A549 (cell line): ENCODE measurements around the gene GOLGA6C. TPM values are rescaled to one million over a fixed set of nuclear protein-coding genes. Genes with fewer than 3 reads are reported as not detected.

Experiments used
- ATAC-seq, 2 experiments: fragments of 200-7000 bp in 1 of 2; fragments of >200 bp in 1 of 2; cut with Nextera tagmentation in 1 of 2; cut with Tn5 transposase in 1 of 2; 3 replicates each; pipeline versions ENCODE4 v1.8.0 to v1.9.1; 2018 to 2020; ENCODE audit warnings: mild to moderate bottlenecking in 1 of 2, moderate library complexity in 1 of 2
- CTCF ChIA-PET: fragments of 300-600 bp; sonication (Branson Sonifier 250); formaldehyde crosslinking; extraction: SDS; loops from one replicate; lab custom pipeline; 2021; ENCODE audit warnings: antibody characterized with exemption, inconsistent platforms; lab: Yijun Ruan, JAX
- POLR2A ChIA-PET: fragments of 350-600 bp; formaldehyde crosslinking; extraction: SDS; loops from one replicate; lab custom pipeline; 2021; ENCODE audit warnings: antibody characterized with exemption, inconsistent platforms; lab: Yijun Ruan, JAX
- DNase-seq, 2 experiments: peaks; one replicate each; pipeline versions ENCODE4 v3.0.0 to v3.0.0-alpha.2; 2011 to 2016; ENCODE audit warnings: low read depth in 1 of 2, low spot score in 1 of 2
- FAIRE-seq: peaks from 2 replicates; lab custom pipeline; 2011; peaks lifted over from hg19 to GRCh38; lab: Jason Lieb, UNC
- H3K27ac ChIP-seq, 2 experiments: fragments of >200 bp; sonication (Bioruptor Twin); formaldehyde crosslinking; 3 replicates each; pipeline ENCODE4 v1.5.1; 2016 to 2017
- H3K4me1 ChIP-seq: fragments of >200 bp; sonication (Bioruptor Twin); formaldehyde crosslinking; 3 replicates; pipeline ENCODE4 v1.6.1; 2016
- H3K4me2 ChIP-seq: fragments of >200 bp; sonication (Bioruptor Twin); formaldehyde crosslinking; 3 replicates; pipeline ENCODE4 v1.6.1; 2016
- H3K4me3 ChIP-seq: fragments of >200 bp; sonication (Bioruptor Twin); formaldehyde crosslinking; 3 replicates; pipeline ENCODE4 v1.5.1; 2016
- H3K9me3 ChIP-seq: fragments of >200 bp; sonication (Bioruptor Twin); formaldehyde crosslinking; 3 replicates; pipeline ENCODE4 v1.6.1; 2016
- CBX2 ChIP-seq: fragments of 200-600 bp; sonication (generic); IDR thresholded peaks from 2 replicates; pipeline ENCODE4 v1.6.1; 2016; ENCODE audit warnings: low read depth, mild to moderate bottlenecking, borderline replicate concordance
- CBX8 ChIP-seq: fragments of 200-600 bp; sonication (generic); IDR thresholded peaks from 2 replicates; pipeline ENCODE4 v1.6.1; 2016
- ESRRA ChIP-seq: fragments of 150-350 bp; IDR thresholded peaks from 2 replicates; pipeline ENCODE4 v1.6.1; 2014; ENCODE audit warnings: mild to moderate bottlenecking, low read length, borderline replicate concordance
- FOSL2 ChIP-seq, 2 experiments: fragments of 450-650 bp in 1 of 2; fragments of >200 bp in 1 of 2; sonication (Bioruptor Twin) in 1 of 2; formaldehyde crosslinking; IDR thresholded peaks; 2 replicates each; pipeline versions ENCODE4 v1.5.0 to v1.6.1; 2016 to 2020; ENCODE audit warnings: mild to moderate bottlenecking in 1 of 2, moderate library complexity in 1 of 2
- HOXB5 ChIP-seq: fragments of 250-450 bp; sonication (Bioruptor Pico); IDR thresholded peaks from 2 replicates; pipeline ENCODE4 v1.5.0; 2020; ENCODE audit warnings: mild to moderate bottlenecking, moderate library complexity
- JUN ChIP-seq, 2 experiments: fragments of >200 bp; sonication (Bioruptor Twin); formaldehyde crosslinking; IDR thresholded peaks; 2 replicates in 1 of 2; 3 replicates in 1 of 2; pipeline ENCODE4 v1.6.1; 2016 to 2017
- JUNB ChIP-seq: fragments of >200 bp; sonication (Bioruptor Twin); formaldehyde crosslinking; IDR thresholded peaks from 2 replicates; pipeline ENCODE4 v1.6.1; 2016
- KDM5A ChIP-seq: fragments of 200-600 bp; sonication (generic); IDR thresholded peaks from 2 replicates; pipeline ENCODE4 v1.6.1; 2016; ENCODE audit warnings: antibody characterized with exemption, mild to moderate bottlenecking
- MAFK ChIP-seq: fragments of 450-650 bp; IDR thresholded peaks from 2 replicates; pipeline ENCODE4 v1.6.1; 2014; ENCODE audit not compliant: partially characterized antibody
- MYC ChIP-seq: IDR thresholded peaks from 2 replicates; pipeline ENCODE4 v1.6.1; 2012; ENCODE audit warnings: mild to moderate bottlenecking, inconsistent platforms, low read length, improper control_type of control experiment, borderline replicate concordance
- POLR2A ChIP-seq: IDR thresholded peaks from 2 replicates; pipeline ENCODE4 v1.6.1; 2012; ENCODE audit warnings: mild to moderate bottlenecking, low read length
- RARB ChIP-seq: fragments of 250-450 bp; sonication (Bioruptor Pico); IDR thresholded peaks from 2 replicates; pipeline ENCODE4 v1.8.0; 2021; ENCODE audit warnings: mild to moderate bottlenecking, moderate library complexity
- RCOR1 ChIP-seq: fragments of 150-350 bp; IDR thresholded peaks from 2 replicates; pipeline ENCODE4 v1.6.1; 2014; ENCODE audit warnings: antibody characterized with exemption, low read length, low read depth
- RFX5 ChIP-seq: fragments of 450-650 bp; IDR thresholded peaks from 2 replicates; pipeline ENCODE4 v1.7.1; 2014; ENCODE audit warnings: antibody characterized with exemption, mild to moderate bottlenecking, moderate library complexity
- SMC3 ChIP-seq: fragments of >200 bp; sonication (Bioruptor Twin); formaldehyde crosslinking; IDR thresholded peaks from 3 replicates; pipeline ENCODE4 v1.6.1; 2018; ENCODE audit warnings: inconsistent platforms
- SREBF2 ChIP-seq: fragments of 450-650 bp; IDR thresholded peaks from 2 replicates; pipeline ENCODE4 v1.6.1; 2014; ENCODE audit warnings: mild to moderate bottlenecking, moderate library complexity
- ZFP36 ChIP-seq: fragments of 450-650 bp; IDR thresholded peaks from 2 replicates; pipeline ENCODE4 v1.6.1; 2014; ENCODE audit warnings: borderline replicate concordance; ENCODE audit not compliant: partially characterized antibody
- ZSCAN20 ChIP-seq: fragments of 250-450 bp; sonication (Bioruptor Pico); IDR thresholded peaks from 2 replicates; pipeline ENCODE4 v1.8.0; 2022; ENCODE audit warnings: mild to moderate bottlenecking, moderate library complexity
- WGBS: methylation state at CpG from one replicate; pipeline ENCODE4 v1.1.6; 2017; ENCODE audit errors: missing lambda C conversion rate; 5-methylcytosine and 5-hydroxymethylcytosine counted together
- polyA plus RNA-seq, 4 experiments: library from polyadenylated mRNA; depleted of rRNA in 3 of 4; stranded (reverse); fragments of >200 nt; fragmentation: RNase III in 1 of 4; extraction: RNeasy Plus Mini Kit Qiagen cat#74134 plus additional on column Dnase treatment in 1 of 4; gene quantifications; 2 replicates in 3 of 4; 3 replicates in 1 of 4; pipeline ENCODE4 v1.2.3, GENCODE V29; 2011 to 2017
- TF ChIP-seq, protein P1 (sequence below): fragments of >200 bp; sonication (Bioruptor Twin); formaldehyde crosslinking; IDR thresholded peaks from 2 replicates; pipeline ENCODE4 v1.6.1; 2016
- TF ChIP-seq, protein P2 (sequence below): fragments of 200-600 bp; sonication (generic); IDR thresholded peaks from 2 replicates; pipeline ENCODE4 v1.6.1; 2016; ENCODE audit warnings: antibody characterized with exemption, mild to moderate bottlenecking, moderate library complexity
- TF ChIP-seq, protein P3 (sequence below): fragments of >200 bp; sonication (Bioruptor Twin); formaldehyde crosslinking; IDR thresholded peaks from 3 replicates; pipeline ENCODE4 v1.5.1; 2016

The GOLGA6C gene
- polyA plus RNA-seq, 2 of the 4 experiments (the other 2 are of a cell fraction), result not detected

DNA sequence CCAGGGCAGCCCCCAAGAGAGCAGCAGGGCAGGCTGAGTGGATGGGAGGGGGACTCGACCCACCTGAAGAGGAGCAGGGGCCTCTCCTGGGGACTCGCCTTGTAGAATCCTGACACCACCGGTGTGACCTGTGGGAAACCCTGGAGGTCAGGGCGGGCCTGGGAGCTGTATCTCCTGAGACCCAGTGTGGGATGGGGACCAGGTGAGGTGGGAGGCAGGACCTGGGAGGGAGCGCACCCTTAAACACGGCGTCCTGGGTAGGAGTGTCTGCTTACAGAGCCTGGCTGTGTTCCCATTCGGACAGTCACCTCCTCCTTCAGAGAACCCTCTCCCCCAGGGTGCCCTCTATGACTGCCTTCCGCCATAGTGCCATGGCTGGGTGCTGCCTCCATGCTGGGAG is 29.3 kb upstream of the GOLGA6C start:
- H3K4me3 ChIP-seq, result no peak overlapping the region
- WGBS, result 70% methylated on average over 8 of the region's 9 CpGs
- no peak for DNase-seq
- ChIA-PET POLR2A (interaction anchor here (1.0 kb wide), 1 partner anchor 206 kb away, joined by 3 read pairs; the partner anchor contains the start of gene PPCDC), CTCF (interaction anchor here (1.2 kb wide), 2 partner anchors 14 to 19 kb away, joined by 3 read pairs; no protein-coding TSS in a partner anchor)
- no peaks in the 10 kb centered on the region for H3K9me3 ChIP-seq
- no peak for FAIRE-seq
- no peak for ATAC-seq
- no peak overlapping the region for H3K4me2 ChIP-seq
- H3K27ac ChIP-seq, result no peak overlapping the region
- H3K4me1 ChIP-seq, result 0 out of 3 replicates have a peak, but pooled peaks cover 4% of the 10 kb centered on the region
- TF ChIP-seq, protein P1, sequence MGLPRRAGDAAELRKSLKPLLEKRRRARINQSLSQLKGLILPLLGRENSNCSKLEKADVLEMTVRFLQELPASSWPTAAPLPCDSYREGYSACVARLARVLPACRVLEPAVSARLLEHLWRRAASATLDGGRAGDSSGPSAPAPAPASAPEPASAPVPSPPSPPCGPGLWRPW, result no peak
- no peak for TF ChIP-seq JUN (IDR thresholded peaks at IDR 0.05)
- no peak for TF ChIP-seq HOXB5
- TF ChIP-seq SREBF2, result no peak
- no peak for TF ChIP-seq MAFK
- TF ChIP-seq RCOR1, result no peak
- TF ChIP-seq FOSL2 (IDR thresholded peaks at IDR 0.05), result no peak
- TF ChIP-seq FOSL2 (CRISPR knock-in tag; IDR thresholded peaks at IDR 0.05), result no peak
- no peak for TF ChIP-seq ESRRA
- TF ChIP-seq, protein P2, sequence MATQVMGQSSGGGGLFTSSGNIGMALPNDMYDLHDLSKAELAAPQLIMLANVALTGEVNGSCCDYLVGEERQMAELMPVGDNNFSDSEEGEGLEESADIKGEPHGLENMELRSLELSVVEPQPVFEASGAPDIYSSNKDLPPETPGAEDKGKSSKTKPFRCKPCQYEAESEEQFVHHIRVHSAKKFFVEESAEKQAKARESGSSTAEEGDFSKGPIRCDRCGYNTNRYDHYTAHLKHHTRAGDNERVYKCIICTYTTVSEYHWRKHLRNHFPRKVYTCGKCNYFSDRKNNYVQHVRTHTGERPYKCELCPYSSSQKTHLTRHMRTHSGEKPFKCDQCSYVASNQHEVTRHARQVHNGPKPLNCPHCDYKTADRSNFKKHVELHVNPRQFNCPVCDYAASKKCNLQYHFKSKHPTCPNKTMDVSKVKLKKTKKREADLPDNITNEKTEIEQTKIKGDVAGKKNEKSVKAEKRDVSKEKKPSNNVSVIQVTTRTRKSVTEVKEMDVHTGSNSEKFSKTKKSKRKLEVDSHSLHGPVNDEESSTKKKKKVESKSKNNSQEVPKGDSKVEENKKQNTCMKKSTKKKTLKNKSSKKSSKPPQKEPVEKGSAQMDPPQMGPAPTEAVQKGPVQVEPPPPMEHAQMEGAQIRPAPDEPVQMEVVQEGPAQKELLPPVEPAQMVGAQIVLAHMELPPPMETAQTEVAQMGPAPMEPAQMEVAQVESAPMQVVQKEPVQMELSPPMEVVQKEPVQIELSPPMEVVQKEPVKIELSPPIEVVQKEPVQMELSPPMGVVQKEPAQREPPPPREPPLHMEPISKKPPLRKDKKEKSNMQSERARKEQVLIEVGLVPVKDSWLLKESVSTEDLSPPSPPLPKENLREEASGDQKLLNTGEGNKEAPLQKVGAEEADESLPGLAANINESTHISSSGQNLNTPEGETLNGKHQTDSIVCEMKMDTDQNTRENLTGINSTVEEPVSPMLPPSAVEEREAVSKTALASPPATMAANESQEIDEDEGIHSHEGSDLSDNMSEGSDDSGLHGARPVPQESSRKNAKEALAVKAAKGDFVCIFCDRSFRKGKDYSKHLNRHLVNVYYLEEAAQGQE, result no peak

DNA sequence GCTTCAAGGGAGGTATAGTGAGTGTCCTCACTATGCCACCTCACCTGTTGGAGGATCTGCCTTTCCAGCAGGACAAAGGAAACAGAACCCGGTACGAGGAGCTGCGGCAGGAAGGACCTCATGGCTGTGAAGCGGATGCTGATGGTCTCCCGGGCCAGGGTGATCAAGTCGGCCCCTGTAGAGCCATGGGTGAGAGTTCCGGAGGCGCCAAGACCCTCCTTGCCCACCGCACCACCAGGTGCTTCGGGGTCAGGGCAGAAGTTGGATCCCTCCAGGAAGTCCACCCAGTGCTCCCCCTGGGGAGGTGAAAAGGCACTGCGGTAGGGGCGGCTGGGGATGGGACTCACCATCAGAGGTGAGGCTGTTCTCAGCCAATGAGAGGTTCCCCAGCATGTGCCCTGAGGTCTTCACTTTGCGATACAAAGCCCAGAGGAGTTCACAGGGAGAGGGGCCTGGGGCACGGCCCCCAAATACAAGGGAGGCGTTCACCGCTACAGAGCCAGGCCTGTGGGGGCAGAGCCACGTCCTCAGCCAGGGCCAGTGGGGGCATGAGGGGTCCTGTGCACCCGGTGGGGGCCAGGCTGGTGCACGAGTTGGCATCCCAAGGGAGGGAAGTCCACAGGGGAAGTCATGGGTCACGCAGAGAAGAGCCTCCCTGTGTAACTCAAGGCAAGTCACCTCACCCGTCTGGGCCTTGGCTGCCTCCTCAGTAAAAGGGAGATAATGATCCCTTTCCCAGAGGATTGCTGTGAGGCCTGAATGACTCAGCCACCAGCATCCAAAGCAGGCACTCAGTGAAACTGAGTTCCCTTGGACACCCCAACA is 28.7 kb upstream of the GOLGA6C start:
- no peak for TF ChIP-seq CBX2
- no peak for TF ChIP-seq POLR2A
- no peak for TF ChIP-seq JUNB
- TF ChIP-seq, protein P3, sequence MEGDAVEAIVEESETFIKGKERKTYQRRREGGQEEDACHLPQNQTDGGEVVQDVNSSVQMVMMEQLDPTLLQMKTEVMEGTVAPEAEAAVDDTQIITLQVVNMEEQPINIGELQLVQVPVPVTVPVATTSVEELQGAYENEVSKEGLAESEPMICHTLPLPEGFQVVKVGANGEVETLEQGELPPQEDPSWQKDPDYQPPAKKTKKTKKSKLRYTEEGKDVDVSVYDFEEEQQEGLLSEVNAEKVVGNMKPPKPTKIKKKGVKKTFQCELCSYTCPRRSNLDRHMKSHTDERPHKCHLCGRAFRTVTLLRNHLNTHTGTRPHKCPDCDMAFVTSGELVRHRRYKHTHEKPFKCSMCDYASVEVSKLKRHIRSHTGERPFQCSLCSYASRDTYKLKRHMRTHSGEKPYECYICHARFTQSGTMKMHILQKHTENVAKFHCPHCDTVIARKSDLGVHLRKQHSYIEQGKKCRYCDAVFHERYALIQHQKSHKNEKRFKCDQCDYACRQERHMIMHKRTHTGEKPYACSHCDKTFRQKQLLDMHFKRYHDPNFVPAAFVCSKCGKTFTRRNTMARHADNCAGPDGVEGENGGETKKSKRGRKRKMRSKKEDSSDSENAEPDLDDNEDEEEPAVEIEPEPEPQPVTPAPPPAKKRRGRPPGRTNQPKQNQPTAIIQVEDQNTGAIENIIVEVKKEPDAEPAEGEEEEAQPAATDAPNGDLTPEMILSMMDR, result no peak
- no peak for TF ChIP-seq CBX8
- no peak for TF ChIP-seq RARB
- no peak for TF ChIP-seq SMC3
- no peak for TF ChIP-seq HOXB5
- no peak for TF ChIP-seq JUN (IDR thresholded peaks at IDR 0.05)
- TF ChIP-seq, protein P2, result no peak
- no peak for TF ChIP-seq RCOR1
- no peak for TF ChIP-seq KDM5A
- no peak for TF ChIP-seq RFX5
- no peak for TF ChIP-seq MYC
- no peak for TF ChIP-seq ZFP36
- TF ChIP-seq ZSCAN20 (CRISPR knock-in tag), result no peak
- Histone ChIP-seq H3K4me2 (no peak overlapping the region), H3K9me3 (no peaks in the 10 kb centered on the region), H3K4me3 (no peak overlapping the region), H3K4me1 (0 out of 3 replicates have a peak, but pooled peaks cover 4% of the 10 kb centered on the region), H3K27ac (no peak overlapping the region)
- WGBS, result 70% methylated on average over 18 of the region's 21 CpGs
- FAIRE-seq, result no peak
- ATAC-seq, result peak in 1 of 2 experiments; percentile 12; a peak in 1 of 6 replicates
- DNase-seq, result no peak
- CTCF ChIA-PET, result interaction anchor here (1.2 to 1.7 kb wide), 6 partner anchors 15 to 200 kb away, joined by 3 to 6 read pairs (median 3); no protein-coding TSS in a partner anchor
- POLR2A ChIA-PET, result no interaction called here
